HCT116 (cell line): ENCODE measurements around the gene CALML4. TPM values are rescaled to one million over a fixed set of nuclear protein-coding genes. Genes with fewer than 3 reads are reported as not detected.
A peak's percentile ranks its signal among the peaks of the same experiment; 100 is the strongest.

Source experiments
- ATAC-seq: fragments of 200-7000 bp; cut with Tn5 transposase; 2 replicates; pipeline ENCODE4 v1.9.1; 2020; ENCODE audit warnings: mild to moderate bottlenecking, moderate library complexity
- BruUV-seq: library from RNA; stranded (reverse); fragments of 400-500 nt; replicated peaks from 2 replicates; lab custom pipeline; 2021; lab: Mats Ljungman, UMichigan
- CTCF ChIA-PET: fragments of 300-600 bp; sonication (Branson Sonifier 250); formaldehyde crosslinking; loops from one replicate; lab custom pipeline; 2021; ENCODE audit warnings: antibody characterized with exemption; lab: Charles Lee
- POLR2A ChIA-PET: fragments of 300-600, 350-600 bp; sonication (Branson Sonifier 250); formaldehyde crosslinking; loops from one replicate; lab custom pipeline; 2021; ENCODE audit warnings: antibody characterized with exemption; lab: Charles Lee
- RAD21 ChIA-PET, 2 experiments: fragments of 300-600 bp; sonication (Branson Sonifier 250); formaldehyde crosslinking; loops; one replicate each; lab custom pipeline; 2023; ENCODE audit warnings: low total read pairs in 2 of 2; ENCODE audit not compliant: uncharacterized antibody in 2 of 2, unreplicated experiment in 2 of 2, low non-redundant PET in 1 of 2; lab: Charles Lee
- DNase-seq: peaks from one replicate; pipeline ENCODE4 v3.0.0-alpha.2; 2010; ENCODE audit warnings: low read depth, low spot score
- H2AFZ ChIP-seq: fragments of 200-600 bp; shearing (Covaris generic), sonication (generic); 2 replicates; pipeline ENCODE4 v1.6.1; 2017; ENCODE audit warnings: low read depth, mixed run types, mixed read lengths, antibody characterized with exemption, low read length; ENCODE audit not compliant: poor library complexity, severe bottlenecking
- H3K27ac ChIP-seq: 2 replicates; pipeline ENCODE4 v1.5.1; 2012; ENCODE audit warnings: low read depth, low read length
- H3K27me3 ChIP-seq: fragments of 200-600 bp; sonication (generic); 2 replicates; pipeline ENCODE4 v1.6.1; 2016; ENCODE audit warnings: mixed run types, low read length, mixed read lengths; ENCODE audit not compliant: insufficient read depth
- H3K36me3 ChIP-seq, 2 experiments: fragments of 200-500 bp in 1 of 2; fragments of 200-600 bp in 1 of 2; sonication (Bioruptor generic) in 1 of 2; sonication (generic) in 1 of 2; 2 replicates each; pipeline versions ENCODE4 v1.5.1 to v1.6.1; 2014 to 2016; ENCODE audit warnings: low read length in 2 of 2, inconsistent platforms in 1 of 2, mixed read lengths in 1 of 2, mixed run types in 1 of 2; ENCODE audit not compliant: insufficient read depth in 2 of 2, control insufficient read depth in 1 of 2
- H3K4me1 ChIP-seq, 2 experiments: fragments of 200-600 bp in 1 of 2; sonication (generic) in 1 of 2; 2 replicates each; pipeline versions ENCODE4 v1.5.1 to v1.6.1; 2012 to 2017; ENCODE audit warnings: low read length in 2 of 2, inconsistent platforms in 1 of 2, mild to moderate bottlenecking in 1 of 2, mixed read lengths in 1 of 2, mixed run types in 1 of 2, moderate library complexity in 1 of 2; ENCODE audit not compliant: insufficient read depth in 2 of 2, control insufficient read depth in 1 of 2
- H3K4me2 ChIP-seq: fragments of 200-600 bp; sonication (generic); 2 replicates; pipeline ENCODE4 v1.6.1; 2017; ENCODE audit warnings: mixed run types, low read length, mixed read lengths
- H3K4me3 ChIP-seq, 2 experiments: fragments of 200-600 bp in 1 of 2; sonication (generic) in 1 of 2; replicated peaks in 1 of 2; 2 replicates each; pipeline ENCODE4 v1.5.1; 2011 to 2016; ENCODE audit warnings: low read length in 2 of 2, control low read depth in 1 of 2, low read depth in 1 of 2, mild to moderate bottlenecking in 1 of 2, mixed read lengths in 1 of 2, mixed run types in 1 of 2
- H3K79me2 ChIP-seq: fragments of 200-600 bp; sonication (generic); 2 replicates; pipeline ENCODE4 v1.6.1; 2017; ENCODE audit warnings: mild to moderate bottlenecking, mixed run types, low read length, moderate library complexity, mixed read lengths; ENCODE audit not compliant: insufficient read depth
- H3K9ac ChIP-seq: fragments of 200-600 bp; sonication (generic); 2 replicates; pipeline ENCODE4 v1.6.1; 2016; ENCODE audit warnings: low read length, mixed read lengths
- H3K9me2 ChIP-seq: fragments of 200-600 bp; sonication (generic), shearing (Covaris generic); 2 replicates; pipeline ENCODE4 v1.6.1; 2017; ENCODE audit warnings: mixed run types, mild to moderate bottlenecking, moderate library complexity; ENCODE audit not compliant: insufficient read depth
- H3K9me3 ChIP-seq, 2 experiments: fragments of 200-500 bp in 1 of 2; fragments of 200-600 bp in 1 of 2; sonication (Bioruptor generic) in 1 of 2; sonication (generic) in 1 of 2; 2 replicates each; pipeline ENCODE4 v1.6.1; 2014 to 2017; ENCODE audit warnings: low read length in 2 of 2, mixed read lengths in 2 of 2, inconsistent platforms in 1 of 2, low read depth in 1 of 2, mild to moderate bottlenecking in 1 of 2, mixed run types in 1 of 2, moderate library complexity in 1 of 2; ENCODE audit not compliant: control insufficient read depth in 1 of 2, insufficient read depth in 1 of 2
- H4K20me1 ChIP-seq: fragments of 200-600 bp; sonication (generic), shearing (Covaris generic); 2 replicates; pipeline ENCODE4 v1.6.1; 2017; ENCODE audit warnings: mixed run types, mild to moderate bottlenecking, moderate library complexity; ENCODE audit not compliant: insufficient read depth
- CEBPB ChIP-seq: IDR thresholded peaks from 2 replicates; pipeline ENCODE4 v1.6.1; 2012; ENCODE audit warnings: low read depth
- CTCF ChIP-seq, 3 experiments: fragments of 200-600 bp in 1 of 3; sonication (generic) in 1 of 3; IDR thresholded peaks in 2 of 3; conservative IDR thresholded peaks in 1 of 3; 2 replicates each; pipeline ENCODE4 v1.5.1; 2012 to 2017; ENCODE audit warnings: low read depth in 2 of 3, low read length in 2 of 3, antibody characterized with exemption in 1 of 3, borderline replicate concordance in 1 of 3, control low read depth in 1 of 3, mild to moderate bottlenecking in 1 of 3, mixed read lengths in 1 of 3, mixed run types in 1 of 3, moderate library complexity in 1 of 3; ENCODE audit not compliant: insufficient read depth in 1 of 3
- ELF1 ChIP-seq: IDR thresholded peaks from 2 replicates; pipeline ENCODE4 v1.6.1; 2012; ENCODE audit warnings: low read depth, borderline replicate concordance
- POLR2AphosphoS5 ChIP-seq: IDR thresholded peaks from 2 replicates; pipeline ENCODE4 v1.6.1; 2011; ENCODE audit warnings: mild to moderate bottlenecking, low read depth, low read length, moderate library complexity
- SP1 ChIP-seq: IDR thresholded peaks from 2 replicates; pipeline ENCODE4 v1.6.1; 2012; ENCODE audit warnings: low read depth
- ZBTB33 ChIP-seq: IDR thresholded peaks from 2 replicates; pipeline ENCODE4 v1.6.1; 2011; ENCODE audit warnings: mild to moderate bottlenecking, low read length, moderate library complexity; ENCODE audit not compliant: insufficient replicate concordance; ENCODE audit errors: extremely low read depth
- ZNF274 ChIP-seq: fragments of 200-500 bp; sonication (Bioruptor generic); IDR thresholded peaks from 2 replicates; pipeline ENCODE4 v1.6.1; 2014; ENCODE audit warnings: mild to moderate bottlenecking, low read depth, low read length, inconsistent platforms
- intact Hi-C: fragments of 100-400 bp; cut with micrococcal nuclease; formaldehyde crosslinking; loops from 2 replicates; pipeline ENCODE4 v1.10.0; 2022
- total RNA-seq: library from RNA; stranded (reverse); gene quantifications from one replicate; pipeline ENCODE4 v1.2.1, GENCODE V29; 2021; ENCODE audit not compliant: unreplicated experiment
- TF ChIP-seq, protein P1 (sequence below): IDR thresholded peaks from 2 replicates; pipeline ENCODE4 v1.6.1; 2012

Gene CALML4
- total RNA-seq, 1 experiment from 2014 or later, result 8.5 TPM

DNA sequence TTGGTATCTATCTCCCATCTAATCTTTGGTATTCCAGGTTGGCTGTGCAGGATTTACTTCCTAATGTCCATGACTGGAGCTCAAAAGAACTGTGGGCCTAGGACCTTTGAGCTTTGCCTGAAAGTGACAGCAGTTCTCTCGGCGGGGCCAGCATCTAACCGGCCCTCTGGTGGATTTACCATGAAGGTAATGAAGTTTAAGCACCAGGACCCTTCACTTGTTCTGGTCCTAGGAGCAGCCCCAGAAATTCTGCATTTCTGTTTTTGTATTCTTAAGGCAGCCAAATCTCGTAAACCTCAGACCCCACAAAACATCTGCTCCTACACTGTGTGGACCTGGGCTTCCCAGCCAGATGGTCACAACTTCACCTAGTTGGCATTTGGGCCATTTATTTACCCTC lies 13.0 kb downstream of the CALML4 start:
- Histone ChIP-seq H3K9me2 (no peaks in the 10 kb centered on the region), H3K4me3 (no peak overlapping the region), H3K36me3 (peaks cover 12 to 13% of the 10 kb centered on the region in 2 experiments; a peak in 2 of 4 replicates), H3K27ac (no peak overlapping the region), H4K20me1 (no peaks in the 10 kb centered on the region), H3K9ac (no peak overlapping the region), H3K4me1 (no peaks in the 10 kb centered on the region), H3K9me3 (no peaks in the 10 kb centered on the region), H3K4me2 (no peak overlapping the region)
- ATAC-seq, result no peak
- intact Hi-C loops, result no loop called here
- POLR2A ChIA-PET, result no interaction called here
- CTCF ChIA-PET, result no interaction called here
- RAD21 ChIA-PET, result no interaction called here
- DNase-seq, result no peak
- TF ChIP-seq ZNF274 (no peak), SP1 (no peak), ELF1 (no peak), CEBPB (no peak), ZBTB33 (no peak), POLR2AphosphoS5 (peak; percentile 36; the same call in 1 of the 2 replicates), CTCF (IDR thresholded peaks at IDR 0.05 in 2 of 3, conservative IDR thresholded peaks at IDR 0.05 in 1 of 3; ENCODE audit: borderline replicate concordance in 1 of 3, insufficient read depth in 1 of 3, low read depth in 2 of 3, low read length in 2 of 3) (no peak)
- TF ChIP-seq, protein P1, sequence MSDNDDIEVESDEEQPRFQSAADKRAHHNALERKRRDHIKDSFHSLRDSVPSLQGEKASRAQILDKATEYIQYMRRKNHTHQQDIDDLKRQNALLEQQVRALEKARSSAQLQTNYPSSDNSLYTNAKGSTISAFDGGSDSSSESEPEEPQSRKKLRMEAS, result no peak
- TF ChIP-seq, all 23 proteins: peak for 1
- BruUV-seq, result TSS peak; percentile 13
- H3K79me2 ChIP-seq, result no peaks in the 10 kb centered on the region
- no peaks in the 10 kb centered on the region for H3K27me3 ChIP-seq
- H2AFZ ChIP-seq, result no peak overlapping the region
